GM10266 (cell line): ENCODE data around the gene SF3B2.

ENCODE experiments used
- DNase-seq: peaks from one replicate; pipeline ENCODE4 v3.0.0; 2012; ENCODE audit errors: extremely low spot score
- CTCF ChIP-seq: IDR thresholded peaks from 2 replicates; pipeline ENCODE4 v1.5.1; 2012; ENCODE audit warnings: mild to moderate bottlenecking, low read depth; ENCODE audit not compliant: control insufficient read depth, insufficient read depth; ENCODE audit errors: missing control alignments

SF3B2 gene

GRCh38 chr11:66012946-66013761, 39.0 kb upstream of the SF3B2 start:
- TF ChIP-seq CTCF = no peak
- DNase-seq = no peak

- no peak for TF ChIP-seq CTCF
- DNase-seq = no peak
These were observed 38.4 kb upstream of the SF3B2 start for GRCh38 chr11:66013762-66014100.

DNA sequence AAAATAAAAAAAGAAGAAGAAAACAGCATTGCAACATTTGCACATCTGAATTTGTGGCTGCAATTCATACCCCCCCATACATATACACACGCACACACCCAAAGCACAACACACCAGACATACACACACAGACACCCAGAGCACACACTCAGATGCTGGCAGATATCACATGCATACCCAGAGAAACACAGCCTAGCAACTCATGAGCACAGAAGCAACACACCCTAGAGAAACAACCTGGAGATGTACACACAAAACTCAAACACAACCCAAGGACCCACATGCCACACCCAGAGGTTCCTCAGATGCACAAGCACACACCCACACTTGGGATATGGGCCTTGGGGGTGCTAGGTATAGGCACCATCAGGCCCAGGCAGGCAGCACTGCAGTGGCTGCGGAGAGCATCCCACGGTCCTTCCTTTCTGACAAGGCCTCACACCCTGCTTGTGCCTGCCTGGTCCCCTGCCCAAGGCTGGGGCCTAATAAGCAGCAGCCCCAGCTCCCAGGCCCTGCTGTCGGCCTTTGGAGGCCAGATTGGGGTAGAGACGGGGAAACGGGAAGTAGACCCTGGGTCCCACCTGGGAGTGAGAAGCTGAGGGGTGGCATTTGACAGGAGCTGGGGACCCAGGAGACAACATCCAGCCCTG, 37.2 kb upstream of the SF3B2 start:
- no peak for TF ChIP-seq CTCF
- no peak for DNase-seq

DNA sequence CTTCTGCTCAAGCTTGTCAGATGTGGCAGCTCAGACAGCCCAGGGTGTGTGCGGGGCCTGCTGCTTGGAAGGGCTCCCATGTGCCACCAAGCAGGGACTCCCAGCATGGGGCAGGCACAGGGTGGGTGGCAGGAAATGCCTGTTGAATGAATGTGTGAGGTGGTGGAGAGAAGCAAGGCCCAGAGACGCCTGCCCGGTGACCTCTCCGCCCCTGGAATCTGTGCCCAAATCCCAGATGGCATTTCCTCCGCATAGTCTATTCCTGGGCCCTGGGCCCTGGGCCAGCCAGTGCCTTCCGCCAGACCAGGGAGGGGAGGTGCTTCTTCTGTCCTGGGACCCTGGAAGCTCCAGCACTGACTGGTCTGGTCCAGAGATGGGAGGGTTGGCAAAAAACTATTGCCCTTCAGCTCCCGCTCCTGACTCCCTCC, 36.7 kb upstream of the SF3B2 start:
- TF ChIP-seq CTCF = no peak
- DNase-seq = no peak

DNA sequence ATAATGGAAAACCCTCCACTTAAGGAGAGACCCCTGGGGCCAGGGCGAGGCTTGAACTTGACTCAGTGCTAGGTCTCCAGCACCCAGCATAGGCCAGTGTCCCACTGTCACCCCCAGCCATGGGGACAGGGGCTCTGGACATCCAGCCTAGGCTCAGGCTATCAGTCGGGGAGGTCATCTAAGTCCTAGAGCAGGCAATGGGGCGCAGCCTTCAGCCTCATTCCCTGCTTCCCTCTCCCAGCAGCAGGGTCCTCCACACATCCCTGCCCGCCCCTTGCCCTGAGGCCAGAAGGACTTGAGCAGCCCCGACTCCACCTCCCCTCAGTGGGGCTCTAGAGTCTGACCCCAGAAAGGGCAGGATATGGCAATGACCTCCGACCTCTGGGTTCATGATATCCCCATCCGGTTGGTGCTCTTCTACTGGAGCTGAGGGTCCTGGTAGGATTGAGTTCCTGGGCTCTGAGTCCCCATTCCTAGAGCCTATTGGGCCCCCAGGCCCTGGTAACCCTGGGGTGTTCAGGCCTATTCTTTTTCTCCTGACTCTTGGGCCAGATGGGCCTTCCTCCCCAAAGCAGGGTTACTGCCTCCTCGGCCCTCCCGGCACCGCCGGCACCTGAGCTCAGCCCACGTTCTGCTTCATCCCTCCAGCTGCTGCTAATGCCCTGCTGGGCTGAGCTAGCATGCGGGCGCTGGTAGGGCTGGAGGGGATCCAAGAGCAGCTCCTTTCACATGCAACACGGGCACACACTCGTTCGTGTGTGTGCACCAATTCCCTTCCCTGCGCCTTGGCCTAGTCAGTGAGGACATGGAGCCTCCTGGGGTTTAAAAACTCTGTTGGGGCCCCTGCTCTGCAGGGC, 36.0 kb upstream of the SF3B2 start:
- no peak for TF ChIP-seq CTCF
- DNase-seq = no peak

DNA sequence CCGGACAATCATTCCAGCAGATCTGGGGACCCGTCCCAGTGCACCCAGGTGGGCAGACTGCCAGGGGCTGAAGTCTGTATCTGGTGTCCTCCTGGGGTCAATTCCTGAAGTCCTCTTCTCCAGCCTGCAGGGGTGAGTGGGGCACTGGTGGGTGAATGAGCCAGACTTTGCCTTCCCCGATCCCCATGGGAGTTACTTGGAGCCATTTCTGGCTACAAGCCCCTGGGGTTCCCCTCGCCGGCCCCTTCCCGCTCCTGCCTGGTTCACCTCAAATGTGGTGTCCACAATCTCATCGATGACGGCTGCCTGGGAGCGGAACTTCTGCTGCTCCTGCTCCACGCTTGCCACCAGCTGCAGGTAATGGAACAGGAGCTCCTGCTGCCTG, 35.4 kb upstream of the SF3B2 start:
- no peak for DNase-seq
- TF ChIP-seq CTCF = no peak
